C4-2B (cell line): ENCODE data around the gene PLPP2.

ENCODE experiments used
- ZFX ChIP-seq: fragments of 450-650 bp; IDR thresholded peaks from 2 replicates; pipeline ENCODE4 v1.6.1; 2017
- TF ChIP-seq, protein P1 (sequence below): fragments of 450-650 bp; conservative IDR thresholded peaks from 2 replicates; pipeline ENCODE4 v1.5.1; 2017; ENCODE audit warnings: mild to moderate bottlenecking

- TF ChIP-seq, protein P1, sequence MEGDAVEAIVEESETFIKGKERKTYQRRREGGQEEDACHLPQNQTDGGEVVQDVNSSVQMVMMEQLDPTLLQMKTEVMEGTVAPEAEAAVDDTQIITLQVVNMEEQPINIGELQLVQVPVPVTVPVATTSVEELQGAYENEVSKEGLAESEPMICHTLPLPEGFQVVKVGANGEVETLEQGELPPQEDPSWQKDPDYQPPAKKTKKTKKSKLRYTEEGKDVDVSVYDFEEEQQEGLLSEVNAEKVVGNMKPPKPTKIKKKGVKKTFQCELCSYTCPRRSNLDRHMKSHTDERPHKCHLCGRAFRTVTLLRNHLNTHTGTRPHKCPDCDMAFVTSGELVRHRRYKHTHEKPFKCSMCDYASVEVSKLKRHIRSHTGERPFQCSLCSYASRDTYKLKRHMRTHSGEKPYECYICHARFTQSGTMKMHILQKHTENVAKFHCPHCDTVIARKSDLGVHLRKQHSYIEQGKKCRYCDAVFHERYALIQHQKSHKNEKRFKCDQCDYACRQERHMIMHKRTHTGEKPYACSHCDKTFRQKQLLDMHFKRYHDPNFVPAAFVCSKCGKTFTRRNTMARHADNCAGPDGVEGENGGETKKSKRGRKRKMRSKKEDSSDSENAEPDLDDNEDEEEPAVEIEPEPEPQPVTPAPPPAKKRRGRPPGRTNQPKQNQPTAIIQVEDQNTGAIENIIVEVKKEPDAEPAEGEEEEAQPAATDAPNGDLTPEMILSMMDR: no peak
- TF ChIP-seq ZFX: no peak
Measured at GRCh38 chr19:313169-313987, 22.2 kb upstream of the PLPP2 start.
